Endothelial cell of umbilical vein (primary cell): Measurements from ENCODE around the gene APBB1. TPM values are rescaled to one million over a fixed set of nuclear protein-coding genes. Genes with fewer than 3 reads are reported as not detected.

Source experiments
- BruUV-seq: library from RNA; stranded (reverse); fragments of 400-500 nt; replicated peaks from 2 replicates; lab custom pipeline; 2021; lab: Mats Ljungman, UMichigan
- CTCF ChIA-PET: fragments of 300-600, 350-600 bp; sonication (Branson Sonifier 250); formaldehyde crosslinking; loops from one replicate; lab custom pipeline; 2021; ENCODE audit warnings: antibody characterized with exemption, inconsistent platforms; lab: Charles Lee
- POLR2A ChIA-PET: fragments of 300-600, 350-600 bp; sonication (Branson Sonifier 250); formaldehyde crosslinking; loops from one replicate; lab custom pipeline; 2021; ENCODE audit warnings: antibody characterized with exemption, inconsistent platforms; lab: Charles Lee
- DNase-seq: peaks from one replicate; pipeline ENCODE4 v3.0.0-alpha.2; 2011; ENCODE audit warnings: low read depth, low spot score
- FAIRE-seq: peaks from 2 replicates; lab custom pipeline; 2011; peaks lifted over from hg19 to GRCh38; lab: Jason Lieb, UNC
- H2AFZ ChIP-seq: 2 replicates; pipeline ENCODE4 v1.6.0; 2012; ENCODE audit warnings: low read depth, low read length, control low read depth, inconsistent platforms
- H3K27ac ChIP-seq: 2 replicates; pipeline ENCODE4 v1.5.1; 2011; ENCODE audit warnings: low read depth, mild to moderate bottlenecking, control low read depth, low read length, moderate library complexity; ENCODE audit not compliant: insufficient read depth
- H3K27me3 ChIP-seq, 2 experiments: 2 replicates each; pipeline versions ENCODE4 v1.6.0 to v1.6.1; 2011; ENCODE audit warnings: low read length in 2 of 2, mixed read lengths in 1 of 2; ENCODE audit not compliant: control insufficient read depth in 2 of 2, insufficient read depth in 2 of 2
- H3K36me3 ChIP-seq, 2 experiments: 2 replicates in 1 of 2; 3 replicates in 1 of 2; pipeline ENCODE4 v1.5.1; 2011; ENCODE audit warnings: low read length in 2 of 2, mild to moderate bottlenecking in 1 of 2, moderate library complexity in 1 of 2; ENCODE audit not compliant: control insufficient read depth in 2 of 2, insufficient read depth in 2 of 2; ENCODE audit errors: extremely low read depth in 1 of 2
- H3K4me1 ChIP-seq: 3 replicates; pipeline ENCODE4 v1.5.1; 2011; ENCODE audit warnings: mild to moderate bottlenecking, low read length; ENCODE audit not compliant: control insufficient read depth, insufficient read depth; ENCODE audit errors: extremely low read depth
- H3K4me2 ChIP-seq: 2 replicates; pipeline ENCODE4 v1.6.1; 2011; ENCODE audit warnings: low read length, control low read depth, mixed read lengths; ENCODE audit not compliant: insufficient read depth
- H3K4me3 ChIP-seq, 3 experiments: fragments of 200-600 bp in 1 of 3; sonication (generic), shearing (Covaris generic) in 1 of 3; replicated peaks in 1 of 3; 2 replicates each; pipeline ENCODE4 v1.5.1; 2011 to 2016; ENCODE audit warnings: control low read depth in 3 of 3, low read length in 3 of 3, mild to moderate bottlenecking in 2 of 3, inconsistent platforms in 1 of 3, low read depth in 1 of 3, moderate library complexity in 1 of 3; ENCODE audit not compliant: insufficient read depth in 1 of 3
- H3K79me2 ChIP-seq: 2 replicates; pipeline ENCODE4 v1.6.0; 2012; ENCODE audit warnings: low read length, inconsistent platforms; ENCODE audit not compliant: control insufficient read depth, insufficient read depth
- H3K9ac ChIP-seq: replicated peaks from 2 replicates; pipeline ENCODE3; 2011; ENCODE audit warnings: low read length, control low read depth; ENCODE audit not compliant: insufficient read depth; ENCODE audit errors: extremely low read depth
- H3K9me1 ChIP-seq: replicated peaks from 3 replicates; pipeline ENCODE4 v1.6.0; 2011; ENCODE audit warnings: mild to moderate bottlenecking, low read length; ENCODE audit not compliant: control insufficient read depth, insufficient read depth; ENCODE audit errors: extremely low read depth
- H3K9me3 ChIP-seq: replicated peaks from 2 replicates; pipeline ENCODE4 v1.5.1; 2012; ENCODE audit warnings: low read length, inconsistent platforms; ENCODE audit not compliant: control insufficient read depth, insufficient read depth
- H4K20me1 ChIP-seq: replicated peaks from 2 replicates; pipeline ENCODE3; 2011; ENCODE audit warnings: mild to moderate bottlenecking, low read length; ENCODE audit not compliant: control insufficient read depth, insufficient read depth; ENCODE audit errors: extremely low read depth
- EZH2 ChIP-seq: IDR thresholded peaks from 2 replicates; pipeline ENCODE4 v1.6.1; 2012; ENCODE audit warnings: borderline replicate concordance, low read depth, mild to moderate bottlenecking, moderate library complexity, low read length, inconsistent platforms; ENCODE audit not compliant: severe bottlenecking
- FOS ChIP-seq: IDR thresholded peaks from 2 replicates; pipeline ENCODE4 v1.6.1; 2011; ENCODE audit warnings: mild to moderate bottlenecking, low read length, moderate library complexity, borderline replicate concordance; ENCODE audit not compliant: insufficient read depth
- GATA2 ChIP-seq: IDR thresholded peaks from 2 replicates; pipeline ENCODE4 v1.7.0; 2011; ENCODE audit warnings: low read depth, mild to moderate bottlenecking, moderate library complexity, mixed read lengths, low read length; ENCODE audit not compliant: insufficient read length, insufficient read depth
- JUN ChIP-seq: IDR thresholded peaks from 2 replicates; pipeline ENCODE4 v1.6.1; 2011; ENCODE audit warnings: borderline replicate concordance, low read depth; ENCODE audit not compliant: insufficient read length, insufficient read depth
- MYC ChIP-seq: IDR thresholded peaks from one replicate; pipeline ENCODE4 v1.6.1; 2011; ENCODE audit warnings: mild to moderate bottlenecking, low read depth, low read length
- POLR2A ChIP-seq: IDR thresholded peaks from 2 replicates; pipeline ENCODE4 v1.6.1; 2012; ENCODE audit warnings: low read depth, mild to moderate bottlenecking, control low read depth, low read length
- POLR2AphosphoS5 ChIP-seq: IDR thresholded peaks from 2 replicates; pipeline ENCODE4 v1.6.1; 2012; ENCODE audit warnings: low read depth, mild to moderate bottlenecking, control low read depth, low read length, moderate library complexity; ENCODE audit not compliant: insufficient read depth
- dilution Hi-C: fragments of 300-500 bp; cut with MboI; formaldehyde crosslinking; loops from one replicate; pipeline ENCODE4 v1.15.0; 2019; ENCODE audit warnings: low sequenced_read_pairs; ENCODE audit not compliant: extremely low pct_ligation_motif_present
- intact Hi-C: fragments of 100-400 bp; cut with micrococcal nuclease; formaldehyde crosslinking; loops from one replicate; pipeline ENCODE4 v1.10.0; 2022
- polyA plus RNA-seq, 4 experiments: library from polyadenylated mRNA; depleted of rRNA in 3 of 4; stranded (reverse) in 3 of 4; unstranded in 1 of 4; fragments of >200 nt; gene quantifications; 2 replicates each; pipeline versions ENCODE4 v1.2.1 to v1.2.3, GENCODE V29; 2011 to 2012; ENCODE audit warnings: missing spikeins in 1 of 4
- total RNA-seq: library from RNA; stranded (reverse); gene quantifications from 2 replicates; pipeline ENCODE4 v1.2.3, GENCODE V29; 2021
- TF ChIP-seq, protein P1 (sequence below), 2 donors: IDR thresholded peaks; 1 replicate in 1 of 2; 2 replicates in 1 of 2; pipeline ENCODE4 v1.5.1; 2011; ENCODE audit warnings: low read length in 2 of 2, mild to moderate bottlenecking in 2 of 2, moderate library complexity in 2 of 2, control low read depth in 1 of 2, inconsistent platforms in 1 of 2, low read depth in 1 of 2; ENCODE audit not compliant: insufficient read depth in 1 of 2; ENCODE audit errors: extremely low read depth in 1 of 2
- TF ChIP-seq, protein P2 (sequence below): IDR thresholded peaks from 2 replicates; pipeline ENCODE4 v1.6.1; 2011; ENCODE audit not compliant: insufficient read depth, insufficient read length

APBB1 gene
- total and polyA plus RNA-seq, 2 donors (not counting 3 experiments of a cell fraction or from before 2014, with no cell fraction given) = 48.0 to 63.5 TPM

GRCh38 chr11:6455070-6455469 lies 36.2 kb upstream of the APBB1 start:
- Histone ChIP-seq H3K9me1 (no peaks in the 10 kb centered on the region), H3K4me3 (no peak overlapping the region), H3K27ac (no peak overlapping the region), H3K79me2 (no peaks in the 10 kb centered on the region), H3K36me3 (peaks cover 3 to 46% of the 10 kb centered on the region in 2 experiments), H2AFZ (no peak overlapping the region), H3K9ac (no peak overlapping the region), H3K9me3 (no peaks in the 10 kb centered on the region), H3K27me3 (no peaks in the 10 kb centered on the region), H3K4me1 (no peaks in the 10 kb centered on the region), H4K20me1 (no peaks in the 10 kb centered on the region), H3K4me2 (no peak overlapping the region)
- dilution Hi-C loops = no loop called here
- no TSS peak for BruUV-seq
- intact Hi-C loops = no loop called here
- TF ChIP-seq MYC (no peak), FOS (no peak), POLR2AphosphoS5 (no peak)
- TF ChIP-seq, protein P1, sequence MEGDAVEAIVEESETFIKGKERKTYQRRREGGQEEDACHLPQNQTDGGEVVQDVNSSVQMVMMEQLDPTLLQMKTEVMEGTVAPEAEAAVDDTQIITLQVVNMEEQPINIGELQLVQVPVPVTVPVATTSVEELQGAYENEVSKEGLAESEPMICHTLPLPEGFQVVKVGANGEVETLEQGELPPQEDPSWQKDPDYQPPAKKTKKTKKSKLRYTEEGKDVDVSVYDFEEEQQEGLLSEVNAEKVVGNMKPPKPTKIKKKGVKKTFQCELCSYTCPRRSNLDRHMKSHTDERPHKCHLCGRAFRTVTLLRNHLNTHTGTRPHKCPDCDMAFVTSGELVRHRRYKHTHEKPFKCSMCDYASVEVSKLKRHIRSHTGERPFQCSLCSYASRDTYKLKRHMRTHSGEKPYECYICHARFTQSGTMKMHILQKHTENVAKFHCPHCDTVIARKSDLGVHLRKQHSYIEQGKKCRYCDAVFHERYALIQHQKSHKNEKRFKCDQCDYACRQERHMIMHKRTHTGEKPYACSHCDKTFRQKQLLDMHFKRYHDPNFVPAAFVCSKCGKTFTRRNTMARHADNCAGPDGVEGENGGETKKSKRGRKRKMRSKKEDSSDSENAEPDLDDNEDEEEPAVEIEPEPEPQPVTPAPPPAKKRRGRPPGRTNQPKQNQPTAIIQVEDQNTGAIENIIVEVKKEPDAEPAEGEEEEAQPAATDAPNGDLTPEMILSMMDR (IDR thresholded peaks at IDR 0.05; ENCODE audit: extremely low read depth in 1 of 2, insufficient read depth in 1 of 2, low read depth in 1 of 2, low read length in 2 of 2) = no peak
- ChIA-PET CTCF (interaction anchor here (1.0 to 3.7 kb wide), 5 partner anchors 11 to 76 kb away, joined by 3 to 23 read pairs (median 16); partner anchors contain the start of gene HPX), POLR2A (no interaction called here)
- FAIRE-seq (no peak), DNase-seq (no peak)

- dilution Hi-C loops (no loop called here), intact Hi-C loops (no loop called here)
- no peaks in the 10 kb centered on the region for H3K9me1 ChIP-seq
- FAIRE-seq (no peak), DNase-seq (no peak)
- H3K9me3 ChIP-seq = no peaks in the 10 kb centered on the region
- CTCF ChIA-PET = interaction anchor here (0.6 to 3.7 kb wide), 5 partner anchors 10 to 74 kb away, joined by 3 to 18 read pairs (median 10); partner anchors contain the start of gene HPX
- H3K79me2 ChIP-seq = no peaks in the 10 kb centered on the region
- no peaks in the 10 kb centered on the region for H3K4me1 ChIP-seq
- no peak overlapping the region for H3K9ac ChIP-seq
- H3K4me2 ChIP-seq = no peak overlapping the region
- H3K27me3 ChIP-seq = no peaks in the 10 kb centered on the region
- H3K36me3 ChIP-seq = peaks cover 3 to 55% of the 10 kb centered on the region in 2 experiments
- POLR2A ChIA-PET = no interaction called here
- H2AFZ ChIP-seq = no peak overlapping the region
- no peak overlapping the region for H3K4me3 ChIP-seq
- no peaks in the 10 kb centered on the region for H4K20me1 ChIP-seq
- no TSS peak for BruUV-seq
- TF ChIP-seq GATA2 = no peak
- TF ChIP-seq MYC = no peak
- TF ChIP-seq, protein P2, sequence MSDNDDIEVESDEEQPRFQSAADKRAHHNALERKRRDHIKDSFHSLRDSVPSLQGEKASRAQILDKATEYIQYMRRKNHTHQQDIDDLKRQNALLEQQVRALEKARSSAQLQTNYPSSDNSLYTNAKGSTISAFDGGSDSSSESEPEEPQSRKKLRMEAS = no peak
- TF ChIP-seq JUN = no peak
- no peak for TF ChIP-seq FOS
- no peak for TF ChIP-seq POLR2AphosphoS5
- TF ChIP-seq POLR2A = no peak
- TF ChIP-seq EZH2 = no peak
- TF ChIP-seq, protein P1 (IDR thresholded peaks at IDR 0.05; ENCODE audit: extremely low read depth in 1 of 2, insufficient read depth in 1 of 2, low read depth in 1 of 2, low read length in 2 of 2) = no peak
- H3K27ac ChIP-seq = no peak overlapping the region
Observed at GRCh38 chr11:6453152-6453551, 34.3 kb upstream of the APBB1 start.
